COLO668 (cell line): ENCODE measurements around the gene BSND.
"Not testable (repeated sequence)": the region's sequence is repeated elsewhere in the genome, so short reads cannot be mapped to it uniquely, and the experiment has no call there.

Source experiments
- DNase-seq: peaks from one replicate; lab custom pipeline; 2025; ENCODE audit not compliant: unreplicated experiment; lab: John Stamatoyannopoulos, UW

Gene BSND

GRCh38 chr1:55015731-55016620 is 17.2 kb downstream of the BSND start:
- DNase-seq, result no peak

GRCh38 chr1:55018395-55018794 is 19.7 kb downstream of the BSND start:
- DNase-seq, result no peak

- peak; percentile 99 for DNase-seq
Measured at GRCh38 chr1:55021942-55022546, 23.3 kb downstream of the BSND start.

GRCh38 chr1:55024163-55024562 is 25.4 kb downstream of the BSND start:
- DNase-seq, result not testable (repeated sequence)

GRCh38 chr1:55026682-55027081 is 27.9 kb downstream of the BSND start:
- DNase-seq, result not testable (repeated sequence)

- DNase-seq, result not testable (repeated sequence)
Measured at GRCh38 chr1:55031098-55031497, 32.4 kb downstream of the BSND start.

- no peak for DNase-seq
Measured at GRCh38 chr1:55033265-55033614, 34.5 kb downstream of the BSND start.

- no peak for DNase-seq
Measured at GRCh38 chr1:55034476-55035133, 35.9 kb downstream of the BSND start.

GRCh38 chr1:55035904-55036303 is 37.2 kb downstream of the BSND start:
- DNase-seq, result no peak

- no peak for DNase-seq
Measured at GRCh38 chr1:55037733-55038551, 39.2 kb downstream of the BSND start.

- no peak for DNase-seq
Measured at GRCh38 chr1:55038552-55038838, 39.8 kb downstream of the BSND start.

- no peak for DNase-seq
Measured at GRCh38 chr1:55038974-55039341, 40.2 kb downstream of the BSND start.

- peak; percentile 92 for DNase-seq
Measured at GRCh38 chr1:55039342-55040082, 40.8 kb downstream of the BSND start, which contains the start of gene PCSK9. Gene PCSK9 (plus strand): TSS chr1:55039548. CDS start chr1:55039838, 290 bp downstream.

- peak; percentile 65 for DNase-seq
Measured at GRCh38 chr1:55040083-55040932, 41.6 kb downstream of the BSND start.

GRCh38 chr1:55040933-55041494 is 42.3 kb downstream of the BSND start:
- no peak for DNase-seq

GRCh38 chr1:55041613-55042012 is 42.9 kb downstream of the BSND start:
- DNase-seq, result no peak

GRCh38 chr1:55043011-55043410 is 44.3 kb downstream of the BSND start:
- no peak for DNase-seq

- no peak for DNase-seq
Measured at GRCh38 chr1:55043726-55044125, 45.0 kb downstream of the BSND start.

- DNase-seq, result no peak
Measured at GRCh38 chr1:55044617-55045397, 46.1 kb downstream of the BSND start.
